ENCODE measurements around the gene GABBR2. TPM values are rescaled to one million over a fixed set of nuclear protein-coding genes. Genes with fewer than 3 reads are reported as not detected.
"Not testable (repeated sequence)": the region's sequence is repeated elsewhere in the genome, so short reads cannot be mapped to it uniquely, and the experiment has no call there.

Gene GABBR2
- total RNA-seq, 2 experiments from 2014 or later, result not detected

GRCh38 chr9:98502311-98502975, 206.3 kb downstream of the GABBR2 start:
- Mint-ChIP-seq H3K27me3 (peaks cover 39% of the 10 kb centered on the region), H3K4me1 (ENCODE audit: low read depth) (no peaks in the 10 kb centered on the region), H3K27ac (no peak overlapping the region), H3K9me3 (no peaks in the 10 kb centered on the region), H3K36me3 (ENCODE audit: low read depth) (no peaks in the 10 kb centered on the region), H3K4me3 (no peak overlapping the region)
- DNase-seq (no peak), ATAC-seq (ENCODE audit: poor library complexity) (no peak)
- peaks cover 0 to 11% of the 10 kb centered on the region in 2 experiments for H3K27me3 ChIP-seq (ENCODE audit: control insufficient read depth in 1 of 2, insufficient read depth in 2 of 2, low read length in 2 of 2)
- no peaks in the 10 kb centered on the region for H3K4me1 ChIP-seq (ENCODE audit: insufficient read depth, low read length)
- CTCF ChIA-PET, result no interaction called here
- POLR2A ChIA-PET, result no interaction called here
- TF ChIP-seq, protein P1, sequence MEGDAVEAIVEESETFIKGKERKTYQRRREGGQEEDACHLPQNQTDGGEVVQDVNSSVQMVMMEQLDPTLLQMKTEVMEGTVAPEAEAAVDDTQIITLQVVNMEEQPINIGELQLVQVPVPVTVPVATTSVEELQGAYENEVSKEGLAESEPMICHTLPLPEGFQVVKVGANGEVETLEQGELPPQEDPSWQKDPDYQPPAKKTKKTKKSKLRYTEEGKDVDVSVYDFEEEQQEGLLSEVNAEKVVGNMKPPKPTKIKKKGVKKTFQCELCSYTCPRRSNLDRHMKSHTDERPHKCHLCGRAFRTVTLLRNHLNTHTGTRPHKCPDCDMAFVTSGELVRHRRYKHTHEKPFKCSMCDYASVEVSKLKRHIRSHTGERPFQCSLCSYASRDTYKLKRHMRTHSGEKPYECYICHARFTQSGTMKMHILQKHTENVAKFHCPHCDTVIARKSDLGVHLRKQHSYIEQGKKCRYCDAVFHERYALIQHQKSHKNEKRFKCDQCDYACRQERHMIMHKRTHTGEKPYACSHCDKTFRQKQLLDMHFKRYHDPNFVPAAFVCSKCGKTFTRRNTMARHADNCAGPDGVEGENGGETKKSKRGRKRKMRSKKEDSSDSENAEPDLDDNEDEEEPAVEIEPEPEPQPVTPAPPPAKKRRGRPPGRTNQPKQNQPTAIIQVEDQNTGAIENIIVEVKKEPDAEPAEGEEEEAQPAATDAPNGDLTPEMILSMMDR (IDR thresholded peaks at IDR 0.05), result no peak
- intact Hi-C loops (cut with DNase I, micrococcal nuclease), result no loop called here
- no peaks in the 10 kb centered on the region for H3K9me3 ChIP-seq (ENCODE audit: control insufficient read depth in 1 of 2, insufficient read depth in 1 of 2, low read length in 2 of 2)
- no peak overlapping the region for H3K27ac ChIP-seq (ENCODE audit: low read depth in 1 of 2, low read length in 2 of 2)
- no peak overlapping the region for H3K4me3 ChIP-seq (ENCODE audit: low read length)
- no peaks in the 10 kb centered on the region for H3K36me3 ChIP-seq (ENCODE audit: insufficient read depth, low read length)

GRCh38 chr9:98501819-98502218, 206.9 kb downstream of the GABBR2 start:
- Mint-ChIP-seq H3K27me3 (peaks cover 36% of the 10 kb centered on the region), H3K27ac (no peak overlapping the region), H3K4me3 (no peak overlapping the region), H3K4me1 (ENCODE audit: low read depth) (no peaks in the 10 kb centered on the region), H3K36me3 (ENCODE audit: low read depth) (no peaks in the 10 kb centered on the region), H3K9me3 (no peaks in the 10 kb centered on the region)
- ChIA-PET CTCF (no interaction called here), POLR2A (no interaction called here)
- TF ChIP-seq, protein P1 (IDR thresholded peaks at IDR 0.05), result no peak
- ATAC-seq (ENCODE audit: poor library complexity) (no peak), DNase-seq (no peak)
- Histone ChIP-seq H3K36me3 (ENCODE audit: insufficient read depth, low read length) (no peaks in the 10 kb centered on the region), H3K4me1 (ENCODE audit: insufficient read depth, low read length) (no peaks in the 10 kb centered on the region), H3K27ac (ENCODE audit: low read depth in 1 of 2, low read length in 2 of 2) (no peak overlapping the region), H3K9me3 (ENCODE audit: control insufficient read depth in 1 of 2, insufficient read depth in 1 of 2, low read length in 2 of 2) (no peaks in the 10 kb centered on the region), H3K4me3 (ENCODE audit: low read length) (no peak overlapping the region), H3K27me3 (ENCODE audit: control insufficient read depth in 1 of 2, insufficient read depth in 2 of 2, low read length in 2 of 2) (peaks cover 0 to 11% of the 10 kb centered on the region in 2 experiments)
- intact Hi-C loops (cut with DNase I, micrococcal nuclease), result no loop called here

DNA sequence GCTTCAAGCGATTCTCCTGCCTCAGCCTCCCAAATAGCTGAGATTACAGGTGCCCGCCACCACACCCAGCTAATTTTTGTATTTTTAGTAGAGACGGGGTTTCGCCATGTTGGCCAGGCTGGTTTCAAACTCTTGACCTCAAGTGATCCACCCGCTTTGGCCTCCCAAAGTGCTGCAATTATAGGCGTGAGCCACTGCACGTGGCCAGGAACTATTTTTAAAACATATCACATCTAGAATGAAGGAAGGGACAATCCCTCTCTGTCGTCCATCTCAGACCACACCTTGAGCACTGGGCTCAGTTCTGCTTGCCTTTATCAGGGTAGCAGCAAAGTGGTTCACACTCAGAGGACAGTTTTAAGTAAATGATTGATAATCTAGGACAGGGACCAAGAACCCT, 207.5 kb downstream of the GABBR2 start:
- H3K36me3 Mint-ChIP-seq (ENCODE audit: low read depth); DNase-seq; CTCF ChIA-PET; H3K4me3 Mint-ChIP-seq; POLR2A ChIA-PET; intact Hi-C loops (cut with DNase I, micrococcal nuclease); H3K27ac Mint-ChIP-seq; ATAC-seq (ENCODE audit: poor library complexity); H3K4me3 ChIP-seq (ENCODE audit: low read length); H3K36me3 ChIP-seq (ENCODE audit: insufficient read depth, low read length); H3K4me1 ChIP-seq (ENCODE audit: insufficient read depth, low read length); H3K9me3 ChIP-seq (ENCODE audit: control insufficient read depth in 1 of 2, insufficient read depth in 1 of 2, low read length in 2 of 2); H3K4me1 Mint-ChIP-seq (ENCODE audit: low read depth); H3K27ac ChIP-seq (ENCODE audit: low read depth in 1 of 2, low read length in 2 of 2); H3K9me3 Mint-ChIP-seq: not testable (repeated sequence)
- H3K27me3 Mint-ChIP-seq, result peaks cover 36% of the 10 kb centered on the region
- peaks cover 0 to 11% of the 10 kb centered on the region in 2 experiments for H3K27me3 ChIP-seq (ENCODE audit: control insufficient read depth in 1 of 2, insufficient read depth in 2 of 2, low read length in 2 of 2)

DNA sequence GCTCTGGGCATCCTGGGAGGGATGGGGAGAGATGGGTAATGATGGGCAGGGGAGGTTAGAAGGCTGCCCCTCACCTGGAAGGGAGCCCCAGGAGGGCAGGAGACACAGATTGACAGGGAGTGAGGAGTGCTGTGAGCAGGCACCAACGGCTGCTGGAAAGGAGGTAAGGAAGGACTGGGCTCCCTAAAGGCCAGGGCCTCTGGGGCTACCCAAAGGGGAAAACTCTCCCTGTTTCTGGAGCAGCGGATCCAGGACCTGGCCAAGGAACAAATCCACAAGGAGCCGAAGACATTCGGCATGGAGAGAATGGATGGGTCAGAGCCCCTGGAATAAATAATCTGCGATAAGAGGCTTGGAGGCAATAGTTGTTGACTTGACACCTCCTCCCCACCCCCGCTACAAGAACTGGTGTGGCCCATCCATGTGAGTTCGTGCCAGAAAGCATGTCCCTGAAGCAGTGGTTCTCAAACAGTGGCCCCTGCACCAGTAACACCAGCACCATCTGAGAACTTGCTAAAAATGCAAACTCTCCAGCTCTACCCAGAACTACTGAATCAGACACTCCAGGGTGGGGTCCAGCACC, 208.3 kb downstream of the GABBR2 start:
- Mint-ChIP-seq H3K36me3 (ENCODE audit: low read depth) (no peaks in the 10 kb centered on the region), H3K4me1 (ENCODE audit: low read depth) (no peaks in the 10 kb centered on the region), H3K27me3 (peaks cover 34% of the 10 kb centered on the region), H3K4me3 (no peak overlapping the region), H3K9me3 (no peaks in the 10 kb centered on the region), H3K27ac (no peak overlapping the region)
- H3K9me3 ChIP-seq (ENCODE audit: control insufficient read depth in 1 of 2, insufficient read depth in 1 of 2, low read length in 2 of 2), result no peaks in the 10 kb centered on the region
- no peaks in the 10 kb centered on the region for H3K36me3 ChIP-seq (ENCODE audit: insufficient read depth, low read length)
- H3K4me3 ChIP-seq (ENCODE audit: low read length), result no peak overlapping the region
- POLR2A ChIA-PET, result no interaction called here
- H3K27me3 ChIP-seq (ENCODE audit: control insufficient read depth in 1 of 2, insufficient read depth in 2 of 2, low read length in 2 of 2), result peaks cover 0 to 11% of the 10 kb centered on the region in 2 experiments
- DNase-seq (no peak), ATAC-seq (ENCODE audit: poor library complexity) (no peak)
- CTCF ChIA-PET, result no interaction called here
- intact Hi-C loops (cut with DNase I, micrococcal nuclease), result no loop called here
- H3K27ac ChIP-seq (ENCODE audit: low read depth in 1 of 2, low read length in 2 of 2), result no peak overlapping the region
- TF ChIP-seq, protein P1 (IDR thresholded peaks at IDR 0.05), result no peak
- no peaks in the 10 kb centered on the region for H3K4me1 ChIP-seq (ENCODE audit: insufficient read depth, low read length)

Measured in CD4-positive, alpha-beta T cell (primary cell).